SK-N-SH (cell line): ENCODE results near the gene CCDC116. TPM values are rescaled to one million over a fixed set of nuclear protein-coding genes. Genes with fewer than 3 reads are reported as not detected.

Source experiments
- CTCF ChIA-PET: fragments of 300-600, 350-600 bp; formaldehyde crosslinking; extraction: SDS; loops from one replicate; lab custom pipeline; 2021; lab: Yijun Ruan, JAX
- POLR2A ChIA-PET: fragments of 350-600 bp; sonication (Branson Sonifier 250); formaldehyde crosslinking; extraction: SDS; loops from one replicate; lab custom pipeline; 2020; ENCODE audit warnings: antibody characterized with exemption, inconsistent platforms; lab: Yijun Ruan, JAX
- DNase-seq: peaks from one replicate; pipeline ENCODE4 v3.0.0; 2012
- H2AFZ ChIP-seq: fragments of 200-600 bp; sonication (generic); 2 replicates; pipeline ENCODE4 v1.8.1; 2016; ENCODE audit warnings: antibody characterized with exemption, mild to moderate bottlenecking, low read depth
- H3F3A ChIP-seq: fragments of 200-600 bp; sonication (generic); replicated peaks from 2 replicates; pipeline ENCODE3; 2016; ENCODE audit warnings: antibody characterized with exemption, mild to moderate bottlenecking; ENCODE audit not compliant: insufficient read depth
- H3K27ac ChIP-seq, 2 experiments: fragments of 200-500 bp in 1 of 2; fragments of 200-600 bp in 1 of 2; sonication (Bioruptor generic) in 1 of 2; sonication (generic), shearing (Covaris generic) in 1 of 2; 2 replicates each; pipeline versions ENCODE4 v1.5.1 to v1.6.1; 2014 to 2016; ENCODE audit warnings: low read depth in 2 of 2, inconsistent platforms in 1 of 2, low read length in 1 of 2, mild to moderate bottlenecking in 1 of 2, mixed read lengths in 1 of 2
- H3K27me3 ChIP-seq: fragments of 200-600 bp; sonication (generic), shearing (Covaris generic); 2 replicates; pipeline ENCODE4 v1.6.1; 2016; ENCODE audit warnings: mixed run types; ENCODE audit not compliant: insufficient read depth
- H3K36me3 ChIP-seq, 2 experiments: fragments of 200-500 bp in 1 of 2; fragments of 200-600 bp in 1 of 2; sonication (Bioruptor generic) in 1 of 2; sonication (generic) in 1 of 2; replicated peaks in 1 of 2; 2 replicates each; pipeline versions ENCODE3 to v1.5.1; 2014 to 2016; ENCODE audit warnings: low read length in 1 of 2, mild to moderate bottlenecking in 1 of 2; ENCODE audit not compliant: insufficient read depth in 2 of 2, control insufficient read depth in 1 of 2
- H3K4me1 ChIP-seq, 2 experiments: fragments of 200-500 bp in 1 of 2; fragments of 200-600 bp in 1 of 2; sonication (Bioruptor generic) in 1 of 2; sonication (generic), shearing (Covaris generic) in 1 of 2; 2 replicates each; pipeline versions ENCODE4 v1.5.1 to v1.6.1; 2014 to 2016; ENCODE audit warnings: low read depth in 1 of 2, low read length in 1 of 2, mixed run types in 1 of 2; ENCODE audit not compliant: insufficient read depth in 2 of 2, control insufficient read depth in 1 of 2
- H3K4me2 ChIP-seq: fragments of 200-600 bp; sonication (generic), shearing (Covaris generic); 2 replicates; pipeline ENCODE4 v1.6.1; 2017; ENCODE audit warnings: mixed run types
- H3K4me3 ChIP-seq, 2 experiments: fragments of 200-500 bp in 1 of 2; fragments of 200-600 bp in 1 of 2; sonication (Bioruptor generic) in 1 of 2; sonication (generic), shearing (Covaris generic) in 1 of 2; 2 replicates each; pipeline versions ENCODE4 v1.5.1 to v1.8.1; 2014 to 2016; ENCODE audit warnings: low read depth in 2 of 2, inconsistent platforms in 1 of 2, low read length in 1 of 2, mild to moderate bottlenecking in 1 of 2, mixed read lengths in 1 of 2, moderate library complexity in 1 of 2
- H3K79me2 ChIP-seq: fragments of 200-600 bp; sonication (generic); 2 replicates; pipeline ENCODE4 v1.8.1; 2017; ENCODE audit warnings: mild to moderate bottlenecking; ENCODE audit not compliant: insufficient read depth
- H3K9ac ChIP-seq: fragments of 200-600 bp; sonication (generic); 2 replicates; pipeline ENCODE4 v1.6.1; 2017; ENCODE audit warnings: mixed run types
- H3K9me2 ChIP-seq: fragments of 200-600 bp; sonication (generic); 2 replicates; pipeline ENCODE4 v1.6.1; 2017; ENCODE audit warnings: mixed run types
- H3K9me3 ChIP-seq: fragments of 200-600 bp; sonication (generic); 2 replicates; pipeline ENCODE4 v1.6.1; 2017; ENCODE audit warnings: mixed run types, mild to moderate bottlenecking, moderate library complexity
- H4K20me1 ChIP-seq: fragments of 200-600 bp; sonication (generic); 2 replicates; pipeline ENCODE4 v1.6.1; 2017; ENCODE audit warnings: mild to moderate bottlenecking, mixed run types; ENCODE audit not compliant: insufficient read depth
- CHD2 ChIP-seq: fragments of 150-350 bp; IDR thresholded peaks from 2 replicates; pipeline ENCODE4 v1.6.1; 2018; ENCODE audit warnings: low read length; ENCODE audit not compliant: partially characterized antibody
- ELF1 ChIP-seq: IDR thresholded peaks from 2 replicates; pipeline ENCODE4 v1.4.0; 2012
- FOSL2 ChIP-seq: IDR thresholded peaks from 2 replicates; pipeline ENCODE4 v1.4.0; 2012; ENCODE audit warnings: low read depth, mild to moderate bottlenecking, moderate library complexity, borderline replicate concordance
- FOXM1 ChIP-seq: IDR thresholded peaks from 2 replicates; pipeline ENCODE4 v1.4.0; 2012; ENCODE audit warnings: low read depth, mild to moderate bottlenecking
- GABPA ChIP-seq: IDR thresholded peaks from 2 replicates; pipeline ENCODE4 v1.4.0; 2012; ENCODE audit warnings: low read depth, mild to moderate bottlenecking
- GATA2 ChIP-seq: sonication (generic); formaldehyde crosslinking; IDR thresholded peaks from 2 replicates; pipeline ENCODE4 v1.5.0; 2020; ENCODE audit warnings: mild to moderate bottlenecking, missing genetic modification reagents
- JUND ChIP-seq: IDR thresholded peaks from 2 replicates; pipeline ENCODE4 v1.4.0; 2012
- MXI1 ChIP-seq: IDR thresholded peaks from 2 replicates; pipeline ENCODE4 v1.6.1; 2012; ENCODE audit warnings: mild to moderate bottlenecking, low read depth, low read length, improper control_type of control experiment
- NRF1 ChIP-seq: IDR thresholded peaks from 2 replicates; pipeline ENCODE4 v1.6.1; 2012; ENCODE audit warnings: low read depth, mild to moderate bottlenecking, low read length
- RAD21 ChIP-seq: IDR thresholded peaks from 2 replicates; pipeline ENCODE4 v1.6.1; 2012; ENCODE audit warnings: mild to moderate bottlenecking, low read length
- SIN3A ChIP-seq: IDR thresholded peaks from 2 replicates; pipeline ENCODE4 v1.6.1; 2012; ENCODE audit warnings: low read depth, mild to moderate bottlenecking, low read length, moderate library complexity, borderline replicate concordance
- TAF1 ChIP-seq: IDR thresholded peaks from 2 replicates; pipeline ENCODE4 v1.6.1; 2012; ENCODE audit warnings: low read depth, mild to moderate bottlenecking, low read length, moderate library complexity, borderline replicate concordance
- TCF12 ChIP-seq: IDR thresholded peaks from 2 replicates; pipeline ENCODE4 v1.4.0; 2012
- YY1 ChIP-seq: IDR thresholded peaks from 2 replicates; pipeline ENCODE4 v1.4.0; 2012; ENCODE audit warnings: low read depth, mild to moderate bottlenecking
- WGBS: methylation state at CpG from one replicate; pipeline ENCODE4 v1.1.6; 2017; ENCODE audit warnings: low lambda C conversion rate; 5-methylcytosine and 5-hydroxymethylcytosine counted together
- polyA plus RNA-seq, 3 experiments: library from polyadenylated mRNA; depleted of rRNA; stranded (reverse); fragments of >200 nt; gene quantifications; 2 replicates each; pipeline ENCODE4 v1.2.3, GENCODE V29; 2012
- TF ChIP-seq, protein P1 (sequence below): IDR thresholded peaks from 2 replicates; pipeline ENCODE4 v1.4.0; 2012; ENCODE audit warnings: low read depth, borderline replicate concordance
- TF ChIP-seq, protein P2 (sequence below): fragments of 150-350 bp; IDR thresholded peaks from 2 replicates; pipeline ENCODE4 v1.6.1; 2016; ENCODE audit warnings: mild to moderate bottlenecking, low read depth, low read length
- TF ChIP-seq, protein P3 (sequence below): fragments of 150-350 bp; IDR thresholded peaks from 2 replicates; pipeline ENCODE4 v1.6.1; 2017; ENCODE audit warnings: antibody characterized with exemption, low read length, low read depth, borderline replicate concordance
- TF ChIP-seq, protein P4 (sequence below): IDR thresholded peaks from 2 replicates; pipeline ENCODE4 v1.4.0; 2012; ENCODE audit warnings: low read depth, borderline replicate concordance

Gene CCDC116
- polyA plus RNA-seq, 1 of the 3 experiments (the other 2 are of a cell fraction): 0.28 TPM

DNA sequence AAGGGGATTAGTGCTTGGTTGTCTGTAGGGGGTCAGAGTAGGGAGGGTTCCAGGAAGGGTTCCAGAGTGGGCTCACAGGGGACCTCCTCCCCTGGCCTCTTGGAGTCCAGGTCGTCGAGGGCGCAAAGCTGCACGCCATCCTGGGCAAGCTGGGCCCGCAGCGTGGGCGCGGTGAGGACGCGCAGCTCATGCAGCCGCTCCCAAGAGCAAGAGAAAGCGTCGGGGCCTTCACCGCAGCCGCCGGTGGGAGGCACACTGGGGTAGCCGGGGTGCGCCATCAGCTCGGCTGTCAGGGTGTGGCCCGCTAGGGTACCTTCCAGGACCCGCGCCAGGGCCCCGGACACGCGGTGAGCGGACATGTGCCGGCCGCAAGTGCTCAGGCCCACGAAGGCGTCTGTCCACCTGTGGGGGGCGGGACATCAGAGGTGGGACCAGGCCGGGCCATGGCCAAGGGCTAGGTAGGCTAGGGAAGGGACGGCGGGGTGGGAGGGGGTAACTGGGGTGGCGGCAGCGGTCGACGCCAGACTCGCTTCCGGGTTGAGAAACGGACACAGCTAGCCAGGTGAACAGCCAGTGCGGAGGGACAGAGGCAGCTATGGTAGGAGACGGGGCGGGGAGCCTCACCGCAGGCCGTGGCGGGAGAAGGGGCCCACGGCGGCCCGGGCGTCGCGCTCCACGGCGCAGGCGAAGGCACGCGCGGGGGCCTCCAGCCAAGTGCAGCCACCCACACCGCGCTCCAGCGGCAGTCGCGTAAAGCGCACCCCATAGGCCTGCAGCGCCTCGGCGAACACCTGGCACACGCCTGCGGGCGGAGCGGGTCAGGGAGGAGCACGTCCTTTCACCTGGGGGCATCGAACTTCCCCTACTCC is 3.9 kb upstream of the CCDC116 start (continued):
- TF ChIP-seq, protein P1, sequence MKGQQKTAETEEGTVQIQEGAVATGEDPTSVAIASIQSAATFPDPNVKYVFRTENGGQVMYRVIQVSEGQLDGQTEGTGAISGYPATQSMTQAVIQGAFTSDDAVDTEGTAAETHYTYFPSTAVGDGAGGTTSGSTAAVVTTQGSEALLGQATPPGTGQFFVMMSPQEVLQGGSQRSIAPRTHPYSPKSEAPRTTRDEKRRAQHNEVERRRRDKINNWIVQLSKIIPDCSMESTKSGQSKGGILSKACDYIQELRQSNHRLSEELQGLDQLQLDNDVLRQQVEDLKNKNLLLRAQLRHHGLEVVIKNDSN: no peak
- TF ChIP-seq, protein P2, sequence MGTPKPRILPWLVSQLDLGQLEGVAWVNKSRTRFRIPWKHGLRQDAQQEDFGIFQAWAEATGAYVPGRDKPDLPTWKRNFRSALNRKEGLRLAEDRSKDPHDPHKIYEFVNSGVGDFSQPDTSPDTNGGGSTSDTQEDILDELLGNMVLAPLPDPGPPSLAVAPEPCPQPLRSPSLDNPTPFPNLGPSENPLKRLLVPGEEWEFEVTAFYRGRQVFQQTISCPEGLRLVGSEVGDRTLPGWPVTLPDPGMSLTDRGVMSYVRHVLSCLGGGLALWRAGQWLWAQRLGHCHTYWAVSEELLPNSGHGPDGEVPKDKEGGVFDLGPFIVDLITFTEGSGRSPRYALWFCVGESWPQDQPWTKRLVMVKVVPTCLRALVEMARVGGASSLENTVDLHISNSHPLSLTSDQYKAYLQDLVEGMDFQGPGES: no peak
- TF ChIP-seq FOSL2: no peak

DNA sequence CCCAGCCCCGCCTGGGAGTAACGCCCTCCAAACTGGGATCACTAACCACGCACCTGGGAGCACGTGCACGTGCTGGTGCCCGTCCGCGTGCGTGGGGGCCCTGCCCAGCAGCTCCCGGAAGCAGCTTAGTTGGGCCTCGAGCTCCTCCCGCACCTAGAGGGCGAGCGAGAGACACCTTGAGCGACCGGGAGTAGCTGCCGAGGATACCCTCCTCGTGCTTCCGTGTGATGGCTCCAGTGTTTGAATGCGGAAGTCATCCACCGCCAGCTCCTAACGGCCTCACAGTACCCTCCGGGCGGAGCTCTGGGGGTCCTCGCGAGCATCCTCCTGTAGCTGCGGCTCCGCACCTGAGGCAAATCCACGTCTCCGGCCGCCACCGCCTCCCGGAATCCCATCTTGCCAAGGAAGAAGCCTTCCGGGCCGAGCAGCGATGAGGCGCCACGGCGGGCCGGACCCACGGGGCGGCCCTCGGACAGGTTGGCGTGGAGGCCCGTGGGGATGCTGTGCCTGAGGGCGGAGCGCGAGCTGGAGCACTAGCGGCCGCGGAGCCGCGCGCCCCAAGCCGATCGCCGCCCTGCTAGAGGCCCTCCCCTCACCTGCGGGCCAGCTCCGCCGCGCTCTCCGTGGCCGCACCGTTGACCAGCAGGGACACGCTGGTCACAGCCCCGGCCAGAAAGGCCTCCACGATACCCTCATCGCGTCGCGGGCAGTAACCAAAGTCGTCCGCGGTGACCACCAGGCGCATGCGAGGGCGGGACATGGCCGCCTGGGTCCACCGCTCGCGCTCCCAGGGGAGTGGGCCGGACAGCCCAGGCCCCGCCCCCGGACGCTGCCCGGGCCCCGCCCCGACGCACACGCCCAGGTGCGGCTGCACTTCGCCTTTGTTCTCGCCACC is 3.1 kb upstream of the CCDC116 start, which contains the start of gene YDJC:
TSS of gene YDJC (minus strand) at position 768 of the 895 bp plus-strand sequence. CDS start at position 760, 8 bp downstream.
- Histone ChIP-seq H3K27me3 (no peaks in the 10 kb centered on the region), H3K36me3 (peaks cover 5 to 17% of the 10 kb centered on the region in 2 experiments), H4K20me1 (peaks cover 40% of the 10 kb centered on the region), H3K9ac (peak within 1 kb of the TSS; percentile 91), H3K9me3 (no peaks in the 10 kb centered on the region), H3K79me2 (peaks cover 39% of the 10 kb centered on the region; the same call in 1 of the 2 replicates), H3K4me3 (peak within 1 kb of the TSS; percentile 90 to 97), H3K4me1 (peaks cover 6 to 19% of the 10 kb centered on the region in 2 experiments; a peak in 1 of 4 replicates), H2AFZ (peak within 1 kb of the TSS; percentile 97), H3K4me2 (peak within 1 kb of the TSS; percentile 93), H3K27ac (peak within 1 kb of the TSS; percentile 74 to 79), H3F3A (peaks cover 14% of the 10 kb centered on the region), H3K9me2 (no peaks in the 10 kb centered on the region)
- ChIA-PET CTCF (interaction anchor here (0.6 to 11.2 kb wide), 22 partner anchors 8 to 308 kb away, joined by 3 to 145 read pairs (median 4); partner anchors contain the start of gene SDF2L1), POLR2A (interaction anchor here (1.0 to 1.5 kb wide), 3 partner anchors 9 to 36 kb away, joined by 3 to 20 read pairs (median 6); partner anchors contain the start of genes PPIL2 and SDF2L1)
- 0% methylated on average over 4 of the region's 93 CpGs for WGBS
- peak; percentile 99 for DNase-seq
- TF ChIP-seq TCF12 (no peak; the same call in 1 of the 2 replicates), FOSL2 (no peak), TAF1 (peak; percentile 50; the same call in 1 of the 2 replicates), NRF1 (peak; percentile 56; the same call in 1 of the 2 replicates), FOXM1 (no peak), RAD21 (peak; percentile 49; the same call in 1 of the 2 replicates), SIN3A (peak; percentile 83; the same call in 1 of the 2 replicates), MXI1 (peak; percentile 99), JUND (no peak), GABPA (peak; percentile 65), YY1 (peak; percentile 67), ELF1 (peak; percentile 98), GATA2 (CRISPR knock-in tag) (no peak), CHD2 (peak; percentile 64)
- TF ChIP-seq, protein P2: no peak
- TF ChIP-seq, protein P3, sequence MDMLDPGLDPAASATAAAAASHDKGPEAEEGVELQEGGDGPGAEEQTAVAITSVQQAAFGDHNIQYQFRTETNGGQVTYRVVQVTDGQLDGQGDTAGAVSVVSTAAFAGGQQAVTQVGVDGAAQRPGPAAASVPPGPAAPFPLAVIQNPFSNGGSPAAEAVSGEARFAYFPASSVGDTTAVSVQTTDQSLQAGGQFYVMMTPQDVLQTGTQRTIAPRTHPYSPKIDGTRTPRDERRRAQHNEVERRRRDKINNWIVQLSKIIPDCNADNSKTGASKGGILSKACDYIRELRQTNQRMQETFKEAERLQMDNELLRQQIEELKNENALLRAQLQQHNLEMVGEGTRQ: no peak
- TF ChIP-seq, protein P1: no peak
- TF ChIP-seq, protein P4, sequence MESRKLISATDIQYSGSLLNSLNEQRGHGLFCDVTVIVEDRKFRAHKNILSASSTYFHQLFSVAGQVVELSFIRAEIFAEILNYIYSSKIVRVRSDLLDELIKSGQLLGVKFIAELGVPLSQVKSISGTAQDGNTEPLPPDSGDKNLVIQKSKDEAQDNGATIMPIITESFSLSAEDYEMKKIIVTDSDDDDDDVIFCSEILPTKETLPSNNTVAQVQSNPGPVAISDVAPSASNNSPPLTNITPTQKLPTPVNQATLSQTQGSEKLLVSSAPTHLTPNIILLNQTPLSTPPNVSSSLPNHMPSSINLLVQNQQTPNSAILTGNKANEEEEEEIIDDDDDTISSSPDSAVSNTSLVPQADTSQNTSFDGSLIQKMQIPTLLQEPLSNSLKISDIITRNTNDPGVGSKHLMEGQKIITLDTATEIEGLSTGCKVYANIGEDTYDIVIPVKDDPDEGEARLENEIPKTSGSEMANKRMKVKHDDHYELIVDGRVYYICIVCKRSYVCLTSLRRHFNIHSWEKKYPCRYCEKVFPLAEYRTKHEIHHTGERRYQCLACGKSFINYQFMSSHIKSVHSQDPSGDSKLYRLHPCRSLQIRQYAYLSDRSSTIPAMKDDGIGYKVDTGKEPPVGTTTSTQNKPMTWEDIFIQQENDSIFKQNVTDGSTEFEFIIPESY: no peak
